Ishikawa (cell line): Measurements from ENCODE around the gene LPP.

Experiments used
- CEBPB ChIP-seq: IDR thresholded peaks from 2 replicates; pipeline ENCODE4 v1.6.1; 2012
- CREB1 ChIP-seq: IDR thresholded peaks from 2 replicates; pipeline ENCODE4 v1.6.1; 2012; ENCODE audit warnings: low read depth
- EGR1 ChIP-seq: IDR thresholded peaks from 2 replicates; pipeline ENCODE4 v1.6.1; 2012
- EP300 ChIP-seq: IDR thresholded peaks from 2 replicates; pipeline ENCODE4 v1.6.1; 2012; ENCODE audit warnings: borderline replicate concordance
- FOXM1 ChIP-seq: IDR thresholded peaks from 2 replicates; pipeline ENCODE4 v1.6.1; 2012; ENCODE audit warnings: low read depth, borderline replicate concordance
- NFIC ChIP-seq: IDR thresholded peaks from 2 replicates; pipeline ENCODE4 v1.6.1; 2012
- RAD21 ChIP-seq: IDR thresholded peaks from 2 replicates; pipeline ENCODE4 v1.6.1; 2012; ENCODE audit warnings: low read depth
- TAF1 ChIP-seq: IDR thresholded peaks from 2 replicates; pipeline ENCODE4 v1.6.1; 2012; ENCODE audit warnings: low read depth, mild to moderate bottlenecking
- YY1 ChIP-seq: IDR thresholded peaks from 2 replicates; pipeline ENCODE4 v1.6.1; 2012; ENCODE audit warnings: low read depth
- TF ChIP-seq, protein P1 (sequence below): IDR thresholded peaks from 2 replicates; pipeline ENCODE4 v1.6.1; 2012; ENCODE audit warnings: low read depth, mild to moderate bottlenecking
- TF ChIP-seq, protein P2 (sequence below): IDR thresholded peaks from 2 replicates; pipeline ENCODE4 v1.6.1; 2012

GRCh38 chr3:188455748-188456147, 301.8 kb downstream of the LPP start:
- TF ChIP-seq, protein P1, sequence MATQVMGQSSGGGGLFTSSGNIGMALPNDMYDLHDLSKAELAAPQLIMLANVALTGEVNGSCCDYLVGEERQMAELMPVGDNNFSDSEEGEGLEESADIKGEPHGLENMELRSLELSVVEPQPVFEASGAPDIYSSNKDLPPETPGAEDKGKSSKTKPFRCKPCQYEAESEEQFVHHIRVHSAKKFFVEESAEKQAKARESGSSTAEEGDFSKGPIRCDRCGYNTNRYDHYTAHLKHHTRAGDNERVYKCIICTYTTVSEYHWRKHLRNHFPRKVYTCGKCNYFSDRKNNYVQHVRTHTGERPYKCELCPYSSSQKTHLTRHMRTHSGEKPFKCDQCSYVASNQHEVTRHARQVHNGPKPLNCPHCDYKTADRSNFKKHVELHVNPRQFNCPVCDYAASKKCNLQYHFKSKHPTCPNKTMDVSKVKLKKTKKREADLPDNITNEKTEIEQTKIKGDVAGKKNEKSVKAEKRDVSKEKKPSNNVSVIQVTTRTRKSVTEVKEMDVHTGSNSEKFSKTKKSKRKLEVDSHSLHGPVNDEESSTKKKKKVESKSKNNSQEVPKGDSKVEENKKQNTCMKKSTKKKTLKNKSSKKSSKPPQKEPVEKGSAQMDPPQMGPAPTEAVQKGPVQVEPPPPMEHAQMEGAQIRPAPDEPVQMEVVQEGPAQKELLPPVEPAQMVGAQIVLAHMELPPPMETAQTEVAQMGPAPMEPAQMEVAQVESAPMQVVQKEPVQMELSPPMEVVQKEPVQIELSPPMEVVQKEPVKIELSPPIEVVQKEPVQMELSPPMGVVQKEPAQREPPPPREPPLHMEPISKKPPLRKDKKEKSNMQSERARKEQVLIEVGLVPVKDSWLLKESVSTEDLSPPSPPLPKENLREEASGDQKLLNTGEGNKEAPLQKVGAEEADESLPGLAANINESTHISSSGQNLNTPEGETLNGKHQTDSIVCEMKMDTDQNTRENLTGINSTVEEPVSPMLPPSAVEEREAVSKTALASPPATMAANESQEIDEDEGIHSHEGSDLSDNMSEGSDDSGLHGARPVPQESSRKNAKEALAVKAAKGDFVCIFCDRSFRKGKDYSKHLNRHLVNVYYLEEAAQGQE: no peak
- no peak for TF ChIP-seq YY1
- no peak for TF ChIP-seq EGR1
- TF ChIP-seq CEBPB: no peak
- TF ChIP-seq NFIC: no peak
- no peak for TF ChIP-seq FOXM1
- TF ChIP-seq, protein P2, sequence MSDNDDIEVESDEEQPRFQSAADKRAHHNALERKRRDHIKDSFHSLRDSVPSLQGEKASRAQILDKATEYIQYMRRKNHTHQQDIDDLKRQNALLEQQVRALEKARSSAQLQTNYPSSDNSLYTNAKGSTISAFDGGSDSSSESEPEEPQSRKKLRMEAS: no peak
- no peak for TF ChIP-seq TAF1
- no peak for TF ChIP-seq CREB1
- TF ChIP-seq EP300: no peak
- TF ChIP-seq RAD21: no peak
